ENCODE data around the gene FBLN2. TPM values are rescaled to one million over a fixed set of nuclear protein-coding genes. Genes with fewer than 3 reads are reported as not detected.

The FBLN2 gene
- total RNA-seq, 4 donors from 2014 or later = 85.9 to 187 (median 117) TPM

DNA sequence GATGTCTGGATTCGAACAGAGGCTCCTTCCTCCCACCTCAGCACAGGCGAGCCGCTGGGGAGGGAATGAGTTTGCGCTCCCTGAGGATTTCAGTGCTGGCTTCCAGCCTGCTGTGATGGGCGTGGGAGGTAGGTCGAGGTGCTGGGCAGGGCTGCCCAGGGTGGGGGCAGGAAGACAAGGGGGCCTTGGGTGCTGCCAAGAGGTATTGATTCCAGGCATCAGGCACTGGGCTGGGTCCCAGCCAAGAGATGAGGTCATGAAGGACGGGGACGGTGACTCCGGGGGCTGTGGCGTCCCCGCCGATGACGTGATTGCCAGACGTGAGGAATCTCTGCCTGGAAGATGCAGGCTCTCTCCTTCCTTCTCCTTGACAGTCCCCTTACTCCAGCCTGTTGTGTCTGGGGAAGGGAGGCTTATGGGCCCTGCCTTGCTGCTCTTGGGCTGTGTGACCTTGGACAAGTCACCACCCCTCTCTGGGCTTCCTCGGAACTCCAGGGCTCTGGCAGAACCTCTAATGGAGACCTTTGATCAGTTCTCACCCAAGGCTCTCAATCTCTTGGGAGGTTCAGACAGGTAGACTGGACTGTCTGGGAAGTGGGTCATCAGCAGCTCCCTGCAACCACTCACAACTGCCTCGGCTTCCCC lies 116.8 kb downstream of the FBLN2 start:
- Histone ChIP-seq H3K27me3 (peaks cover 73% of the 10 kb centered on the region), H3K36me3 (no peaks in the 10 kb centered on the region), H3K4me1 (no peaks in the 10 kb centered on the region), H3K4me3 (no peak overlapping the region), H3K9me3 (no peaks in the 10 kb centered on the region), H3K27ac (no peak overlapping the region)
- TF ChIP-seq POLR2AphosphoS5 (IDR thresholded peaks at IDR 0.05) (no peak), POLR2A (IDR thresholded peaks at IDR 0.05) (no peak), CTCF (IDR thresholded peaks at IDR 0.05) (no peak), EP300 (IDR thresholded peaks at IDR 0.05) (no peak)
- WGBS, 2 donors (ENCODE audit: low coverage in 1 of 2) = 54 to 100% methylated on average over 1 to 4 of the region's 16 CpGs
- ATAC-seq = no peak

DNA sequence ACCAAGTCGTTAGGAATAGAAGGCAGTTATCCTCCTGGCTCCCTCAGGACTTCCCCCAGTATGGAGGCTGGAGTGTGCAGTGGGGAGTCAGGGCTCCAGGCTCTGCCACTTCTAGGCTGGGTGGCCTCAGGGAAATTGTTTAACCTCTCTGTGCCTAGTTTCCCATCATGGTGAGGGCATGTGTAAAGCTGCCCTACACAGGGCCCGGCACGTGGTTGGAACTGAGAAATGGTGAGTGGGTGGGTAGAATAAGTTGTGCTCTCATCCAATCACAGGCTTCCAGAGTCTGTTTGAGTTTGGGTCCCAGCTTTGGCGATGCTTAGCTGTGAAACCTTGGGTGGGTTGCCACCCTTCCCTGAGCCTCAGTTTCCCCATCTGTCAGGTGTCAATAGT lies 117.3 kb downstream of the FBLN2 start:
- Histone ChIP-seq H3K9me3 (no peaks in the 10 kb centered on the region), H3K4me1 (no peaks in the 10 kb centered on the region), H3K4me3 (no peak overlapping the region), H3K27ac (no peak overlapping the region), H3K27me3 (peaks cover 74% of the 10 kb centered on the region), H3K36me3 (no peaks in the 10 kb centered on the region)
- TF ChIP-seq CTCF (IDR thresholded peaks at IDR 0.05) = no peak
- no peak for TF ChIP-seq EP300 (IDR thresholded peaks at IDR 0.05)
- no peak for TF ChIP-seq POLR2A (IDR thresholded peaks at IDR 0.05)
- TF ChIP-seq POLR2AphosphoS5 (IDR thresholded peaks at IDR 0.05) = no peak
- ATAC-seq = no peak
- WGBS, 2 donors (ENCODE audit: low coverage in 1 of 2) = 80% methylated on average over 1 of the region's 4 CpGs; no CpG with 5 or more reads in 1 of the 2 donors

GRCh38 chr3:13666781-13667709 lies 118.1 kb downstream of the FBLN2 start:
- Histone ChIP-seq H3K4me1 (no peaks in the 10 kb centered on the region), H3K36me3 (no peaks in the 10 kb centered on the region), H3K27me3 (peaks cover 74% of the 10 kb centered on the region), H3K27ac (no peak overlapping the region), H3K4me3 (no peak overlapping the region), H3K9me3 (no peaks in the 10 kb centered on the region)
- 55 to 64% methylated on average over 14 to 18 of the region's 18 CpGs for WGBS, 2 donors (ENCODE audit: low coverage in 1 of 2)
- no peak for ATAC-seq
- no peak for TF ChIP-seq POLR2AphosphoS5 (IDR thresholded peaks at IDR 0.05)
- no peak for TF ChIP-seq POLR2A (IDR thresholded peaks at IDR 0.05)
- no peak for TF ChIP-seq EP300 (IDR thresholded peaks at IDR 0.05)
- TF ChIP-seq CTCF (IDR thresholded peaks at IDR 0.05) = no peak

DNA sequence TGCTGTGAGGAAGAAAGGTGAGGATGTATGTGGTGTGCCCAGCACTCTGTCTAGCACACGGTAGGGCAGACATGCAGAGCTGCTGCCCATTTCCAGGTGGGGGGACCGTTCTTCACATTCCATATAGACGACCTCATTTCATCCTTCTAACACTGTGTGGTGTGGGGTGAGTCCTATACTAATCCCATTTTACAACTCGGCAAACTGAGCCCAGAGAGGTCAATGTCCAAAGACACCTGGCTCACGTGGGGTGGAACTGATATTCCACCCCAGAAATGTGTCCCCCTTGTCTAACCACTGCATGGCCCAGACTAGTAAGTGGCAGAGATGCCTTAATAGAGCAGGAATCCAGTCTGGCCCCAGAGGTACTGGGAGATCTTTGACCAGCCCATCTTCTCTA lies 119.2 kb downstream of the FBLN2 start:
- Histone ChIP-seq H3K27ac (no peak overlapping the region), H3K27me3 (peaks cover 78% of the 10 kb centered on the region), H3K4me1 (no peaks in the 10 kb centered on the region), H3K9me3 (no peaks in the 10 kb centered on the region), H3K36me3 (no peaks in the 10 kb centered on the region), H3K4me3 (no peak overlapping the region)
- TF ChIP-seq EP300 (IDR thresholded peaks at IDR 0.05) (no peak), POLR2AphosphoS5 (IDR thresholded peaks at IDR 0.05) (no peak), POLR2A (IDR thresholded peaks at IDR 0.05) (no peak), CTCF (IDR thresholded peaks at IDR 0.05) (no peak)
- ATAC-seq = no peak
- 59 to 86% methylated on average over 1 to 4 of the region's 5 CpGs for WGBS, 2 donors (ENCODE audit: low coverage in 1 of 2)

Data from gastroesophageal sphincter (tissue), 4 donors.